HG03060 (cell line): ENCODE data around the gene SLC25A13.

Experiments used
- ATAC-seq: cut with Tn5 transposase; IDR thresholded peaks from one replicate; pipeline ENCODE4 v1.9.1; 2021; ENCODE audit warnings: low read depth, moderate number of reproducible peaks; ENCODE audit not compliant: unreplicated experiment

The SLC25A13 gene

GRCh38 chr7:96118449-96119001, 203.4 kb downstream of the SLC25A13 start:
- no peak for ATAC-seq

- ATAC-seq = no peak
These were observed 205.7 kb downstream of the SLC25A13 start for GRCh38 chr7:96116173-96116572.

GRCh38 chr7:96114190-96114589, 207.7 kb downstream of the SLC25A13 start:
- no peak for ATAC-seq

GRCh38 chr7:96111405-96111804, 210.5 kb downstream of the SLC25A13 start:
- no peak for ATAC-seq

- ATAC-seq = no peak
These were observed 216.9 kb downstream of the SLC25A13 start for GRCh38 chr7:96104984-96105383.

GRCh38 chr7:96102096-96102811, 219.6 kb downstream of the SLC25A13 start:
- ATAC-seq = no peak

- ATAC-seq = no peak
These were observed 221.2 kb downstream of the SLC25A13 start for GRCh38 chr7:96100737-96101136.

GRCh38 chr7:96097835-96098234, 224.1 kb downstream of the SLC25A13 start:
- no peak for ATAC-seq

- no peak for ATAC-seq
These were observed 228.5 kb downstream of the SLC25A13 start for GRCh38 chr7:96093435-96093834.

GRCh38 chr7:96090756-96091155, 231.1 kb downstream of the SLC25A13 start:
- ATAC-seq = no peak

- no peak for ATAC-seq
These were observed 232.4 kb downstream of the SLC25A13 start for GRCh38 chr7:96089511-96089910.

- no peak for ATAC-seq
These were observed 233.3 kb downstream of the SLC25A13 start for GRCh38 chr7:96088579-96088978.

GRCh38 chr7:96085953-96086352, 235.9 kb downstream of the SLC25A13 start:
- no peak for ATAC-seq

GRCh38 chr7:96084881-96085553, 236.9 kb downstream of the SLC25A13 start:
- ATAC-seq = no peak

GRCh38 chr7:96080027-96080426, 241.9 kb downstream of the SLC25A13 start:
- no peak for ATAC-seq

GRCh38 chr7:96076350-96076707, 245.6 kb downstream of the SLC25A13 start:
- ATAC-seq = no peak

GRCh38 chr7:96075510-96076349, 246.2 kb downstream of the SLC25A13 start:
- ATAC-seq = peak; percentile 53

GRCh38 chr7:96074871-96075270, 247.0 kb downstream of the SLC25A13 start:
- no peak for ATAC-seq
